GM20431 (cell line): ENCODE data around the gene FN1.

ENCODE experiments used
- in situ Hi-C: fragments of 300-500 bp; cut with MseI, MboI; formaldehyde crosslinking; loops from one replicate; pipeline ENCODE4 v1.15.0; 2020; ENCODE audit warnings: low sequenced_read_pairs; ENCODE audit not compliant: unreplicated experiment

The FN1 gene

DNA sequence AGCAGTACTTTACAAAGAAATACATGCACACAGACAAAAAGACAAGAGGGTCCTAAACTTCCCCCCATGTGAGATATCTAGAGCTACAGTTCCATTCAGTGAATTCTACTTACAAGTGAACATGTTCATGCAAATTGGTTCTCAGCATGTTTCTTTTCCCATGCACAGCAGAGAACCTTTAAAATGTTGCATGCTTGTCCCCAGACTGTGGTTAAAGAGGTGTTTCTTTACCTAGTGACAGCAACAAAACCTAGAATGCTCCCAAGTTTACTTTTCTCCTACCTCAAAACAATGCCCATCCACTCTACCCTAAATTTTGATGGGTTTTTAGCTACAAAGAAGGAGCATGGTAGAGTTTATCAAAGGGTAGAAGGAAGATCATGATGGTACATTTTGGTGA lies 43.7 kb downstream of the FN1 start:
- in situ Hi-C loops: no loop called here

DNA sequence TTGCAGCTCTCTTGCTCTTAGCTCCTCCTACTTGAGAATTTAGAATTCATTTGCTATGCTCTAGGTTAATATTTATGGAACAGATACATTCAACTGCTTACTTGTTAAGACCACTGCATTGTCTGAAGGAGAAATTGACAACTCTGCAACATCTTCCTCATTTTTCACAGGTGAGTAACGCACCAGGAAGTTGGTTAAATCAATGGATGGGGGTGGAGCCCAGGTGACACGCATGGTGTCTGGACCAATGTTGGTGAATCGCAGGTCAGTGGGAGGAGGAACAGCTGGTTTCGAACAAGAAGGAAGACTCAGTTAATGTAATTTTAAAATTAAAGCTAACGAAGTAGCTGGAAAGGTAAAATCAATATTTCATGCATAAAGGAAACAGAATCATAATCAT lies 44.3 kb downstream of the FN1 start:
- in situ Hi-C loops: no loop called here

DNA sequence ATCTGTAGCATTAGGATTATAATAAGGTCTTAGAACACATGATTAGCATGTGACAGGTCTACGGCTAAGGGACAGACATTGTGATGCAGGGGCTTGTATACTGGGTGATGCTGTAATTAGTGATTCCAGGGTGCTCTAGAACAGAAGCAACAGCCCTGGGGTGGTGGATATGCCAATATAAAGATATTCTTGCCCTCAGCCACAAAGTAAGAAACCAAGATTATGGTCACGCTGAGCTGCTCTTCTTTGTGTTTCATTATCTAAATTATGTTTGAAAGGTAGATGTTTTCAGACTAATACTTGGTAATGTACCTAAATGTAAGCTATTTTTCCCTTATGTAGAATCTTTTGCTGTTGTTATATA lies 45.3 kb downstream of the FN1 start:
- in situ Hi-C loops: no loop called here

DNA sequence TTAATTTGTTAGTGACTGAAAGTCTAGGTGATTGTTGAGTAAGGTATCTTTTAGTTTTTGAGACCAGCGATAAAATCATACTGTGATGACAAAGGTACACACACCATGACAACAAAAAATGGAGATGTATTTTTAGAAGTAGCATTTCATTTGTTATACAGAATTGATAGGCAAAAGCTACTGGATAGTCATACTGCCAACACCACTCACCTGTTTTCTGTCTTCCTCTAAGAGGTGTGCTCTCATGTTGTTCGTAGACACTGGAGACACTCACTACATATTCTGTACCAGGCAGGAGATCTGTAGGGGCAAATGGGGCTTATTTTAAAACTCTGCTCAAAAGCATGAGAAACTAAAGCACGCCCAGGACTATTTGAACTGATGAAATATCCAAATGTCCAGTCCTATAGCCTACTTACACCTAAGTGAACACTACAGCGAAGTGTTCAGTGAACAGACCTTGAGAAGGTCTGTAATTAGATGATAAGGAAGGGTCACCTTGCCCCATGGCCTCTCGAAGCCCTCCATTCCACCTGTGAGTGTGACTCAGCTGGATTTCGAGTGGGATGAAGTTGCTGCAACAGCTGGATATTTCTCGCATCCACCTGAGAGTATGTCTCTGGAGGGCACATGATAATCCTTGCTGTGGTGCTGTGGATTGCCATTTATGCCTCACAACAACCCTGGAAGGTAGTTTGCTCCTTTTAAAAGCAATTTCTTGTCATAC lies 47.7 kb downstream of the FN1 start:
- in situ Hi-C loops: no loop called here

DNA sequence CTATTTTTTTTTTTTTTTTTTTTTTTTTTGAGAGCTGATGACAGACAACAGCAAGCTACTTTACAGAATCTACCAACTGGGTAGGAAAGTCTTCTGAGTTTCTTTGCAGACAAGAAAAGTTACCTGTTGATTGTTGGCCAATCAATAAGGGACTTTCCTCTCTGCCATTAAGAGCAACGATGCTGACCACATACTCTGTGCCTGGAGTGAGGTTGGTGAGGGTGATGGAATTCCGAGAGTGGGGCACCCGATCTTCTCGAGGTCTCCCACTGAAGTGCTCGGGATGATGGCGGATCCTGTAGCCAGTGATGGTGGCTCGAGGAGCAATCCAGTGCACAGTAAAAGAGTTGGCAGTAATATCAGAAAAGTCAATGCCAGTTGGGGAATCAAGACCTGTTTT lies 49.3 kb downstream of the FN1 start:
- in situ Hi-C loops: no loop called here

DNA sequence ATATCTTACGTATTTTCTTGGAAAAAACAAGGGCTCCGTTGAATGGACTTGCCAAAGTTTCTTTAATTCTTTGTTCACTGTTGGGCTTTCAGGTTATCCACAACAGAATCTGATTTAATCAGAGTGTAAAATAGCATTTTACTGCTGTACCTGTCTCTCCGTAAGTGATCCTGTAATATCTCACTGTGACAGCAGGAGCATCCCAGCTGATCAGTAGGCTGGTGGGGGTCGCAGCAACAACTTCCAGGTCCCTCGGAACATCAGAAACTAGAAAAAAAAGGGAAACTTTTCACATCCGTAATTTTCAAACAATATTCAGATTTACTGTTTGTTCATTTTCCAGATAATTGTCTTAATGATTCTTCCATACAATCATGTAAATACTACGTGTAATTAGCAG lies 51.2 kb downstream of the FN1 start:
- in situ Hi-C loops: no loop called here

DNA sequence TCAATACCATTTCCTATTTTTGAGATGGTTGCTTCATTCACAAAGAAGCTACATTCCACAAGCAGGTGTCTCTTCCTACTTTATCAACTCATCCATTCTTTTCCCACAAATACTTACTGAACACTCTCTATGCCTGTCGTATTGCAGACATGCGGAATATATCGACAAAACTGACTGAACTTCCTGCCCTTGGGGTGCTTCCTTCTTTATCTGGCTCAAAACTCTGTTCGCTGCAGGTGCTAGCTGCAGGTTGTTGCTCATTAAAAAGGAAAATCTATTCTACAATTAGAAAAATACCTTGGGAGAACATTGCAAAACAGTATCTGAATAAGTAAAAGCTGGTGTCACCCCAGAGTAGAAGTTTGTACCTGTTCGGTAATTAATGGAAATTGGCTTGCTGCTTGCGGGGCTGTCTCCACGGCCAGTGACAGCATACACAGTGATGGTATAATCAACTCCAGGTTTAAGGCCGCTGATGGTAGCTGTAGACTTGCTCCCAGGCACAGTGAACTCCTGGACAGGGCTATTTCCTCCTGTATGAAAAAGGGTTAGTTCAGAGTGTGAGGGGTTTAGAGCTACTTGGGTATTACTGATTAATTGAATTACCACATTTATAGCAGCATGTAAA lies 52.1 kb downstream of the FN1 start:
- in situ Hi-C loops: no loop called here

DNA sequence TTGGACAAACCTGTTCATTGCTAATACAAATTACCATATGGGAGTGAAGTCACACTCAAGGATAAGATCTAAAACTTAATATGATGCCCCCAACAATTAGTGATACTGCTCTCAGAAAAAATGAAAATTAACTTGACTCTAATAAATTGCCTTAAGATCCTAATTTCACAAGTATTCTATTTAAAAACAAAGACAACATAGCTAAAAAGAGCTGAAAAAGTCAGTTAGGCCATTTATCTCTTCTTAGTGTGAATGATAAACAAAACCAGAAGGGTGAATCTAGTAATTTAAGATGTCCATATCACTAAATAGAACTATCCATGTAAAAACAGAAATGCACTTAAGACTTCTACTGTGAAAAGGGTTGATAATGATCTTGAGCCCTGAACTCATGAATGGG lies 53.4 kb downstream of the FN1 start:
- in situ Hi-C loops: no loop called here

DNA sequence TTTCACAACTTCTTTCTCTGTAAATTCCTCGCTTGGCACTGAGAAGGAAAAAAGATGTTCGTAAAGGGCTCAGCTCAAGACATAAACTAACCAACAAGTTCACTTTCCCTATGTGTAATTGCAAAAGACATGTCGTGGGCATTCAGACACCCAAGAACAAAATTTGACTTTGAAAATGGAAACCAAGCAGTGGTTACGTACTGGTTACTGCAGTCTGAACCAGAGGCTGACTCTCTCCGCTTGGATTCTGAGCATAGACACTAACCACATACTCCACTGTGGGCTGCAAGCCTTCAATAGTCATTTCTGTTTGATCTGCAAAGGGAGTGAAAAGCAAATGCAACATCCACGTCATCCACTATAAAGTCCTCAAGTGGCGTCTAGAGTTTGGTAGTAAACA lies 53.9 kb downstream of the FN1 start:
- in situ Hi-C loops: no loop called here

DNA sequence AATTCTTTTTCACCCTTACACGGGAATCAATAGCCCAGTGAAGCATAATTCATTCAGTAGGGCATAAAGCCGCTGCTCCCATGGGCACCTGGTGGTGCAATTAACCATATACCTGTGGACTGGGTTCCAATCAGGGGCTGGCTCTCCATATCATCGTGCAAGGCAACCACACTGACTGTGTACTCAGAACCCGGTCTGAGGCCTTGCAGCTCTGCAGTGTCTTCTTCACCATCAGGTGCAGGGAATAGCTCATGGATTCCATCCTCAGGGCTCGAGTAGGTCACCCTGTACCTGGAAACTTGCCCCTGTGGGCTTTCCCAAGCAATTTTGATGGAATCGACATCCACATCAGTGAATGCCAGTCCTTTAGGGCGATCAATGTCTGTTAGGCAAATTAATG lies 55.2 kb downstream of the FN1 start:
- in situ Hi-C loops: no loop called here

DNA sequence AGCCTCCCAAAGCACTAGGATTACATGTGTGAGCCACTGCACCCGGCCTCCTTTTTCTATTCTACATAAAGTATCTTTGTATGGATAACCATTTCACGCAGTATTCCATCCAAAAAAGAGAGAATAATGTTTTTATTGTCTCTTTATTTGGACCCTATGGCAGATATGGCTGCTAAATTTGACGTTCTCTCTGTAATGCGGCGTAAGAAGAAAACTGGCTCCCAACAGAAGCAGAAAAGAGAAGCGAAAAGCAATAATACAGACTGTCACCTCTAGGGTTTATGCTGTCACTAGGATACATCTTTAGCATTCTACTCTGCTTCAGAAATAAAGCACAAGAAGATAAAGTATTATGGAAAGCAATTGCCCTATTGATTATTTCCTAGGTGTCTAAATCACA lies 55.9 kb downstream of the FN1 start:
- in situ Hi-C loops: no loop called here

DNA sequence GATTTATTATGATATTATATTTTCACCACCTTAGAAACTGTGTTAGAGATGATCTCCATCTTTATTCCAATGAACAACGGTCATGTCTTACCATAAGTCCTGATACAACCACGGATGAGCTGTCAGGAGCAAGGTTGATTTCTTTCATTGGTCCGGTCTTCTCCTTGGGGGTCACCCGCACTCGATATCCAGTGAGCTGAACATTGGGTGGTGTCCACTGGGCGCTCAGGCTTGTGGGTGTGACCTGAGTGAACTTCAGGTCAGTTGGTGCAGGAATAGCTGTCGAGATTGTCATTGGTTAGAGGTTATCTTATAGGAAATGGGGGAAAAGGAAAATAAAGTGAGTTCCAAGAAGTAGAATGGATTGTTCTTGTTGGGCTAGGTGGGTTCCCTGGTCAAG lies 56.8 kb downstream of the FN1 start:
- in situ Hi-C loops: no loop called here

DNA sequence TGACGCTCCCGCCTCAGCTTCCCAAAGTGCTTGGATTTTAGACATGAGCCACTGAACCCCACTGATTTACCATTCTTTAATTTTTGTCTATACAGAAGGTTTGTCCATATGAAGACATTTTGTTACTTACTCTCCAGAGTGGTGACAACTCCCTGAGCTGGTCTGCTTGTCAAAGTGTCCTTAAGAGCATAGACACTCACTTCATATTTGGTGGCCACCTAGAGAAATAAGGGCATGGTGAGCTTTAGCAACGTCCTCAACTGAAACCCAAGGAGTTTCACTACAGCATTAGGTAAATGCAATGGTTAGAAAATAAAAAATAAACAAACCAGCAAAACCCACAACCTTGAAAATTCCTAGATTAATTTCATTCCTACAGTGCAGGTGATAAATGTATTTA lies 57.8 kb downstream of the FN1 start:
- in situ Hi-C loops: no loop called here

DNA sequence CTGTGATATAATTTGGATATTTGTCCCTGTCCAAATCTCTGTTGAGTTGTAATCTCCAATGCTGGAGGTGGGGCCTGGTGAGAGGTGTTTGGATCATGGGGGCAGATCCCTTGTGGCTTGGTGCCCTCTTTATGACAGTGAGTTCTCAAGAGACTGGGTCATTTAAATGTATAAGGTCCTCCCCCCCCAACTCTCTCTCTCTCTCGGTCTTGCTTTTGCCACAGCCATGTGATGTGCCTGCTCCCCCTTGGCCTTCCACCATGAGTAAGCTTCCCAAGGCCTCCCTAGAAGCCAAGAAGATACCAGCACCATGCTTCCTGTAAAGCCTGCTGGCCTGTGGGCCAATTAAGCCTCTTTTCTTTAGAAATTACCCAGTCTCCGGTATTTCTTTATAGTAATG lies 58.6 kb downstream of the FN1 start:
- in situ Hi-C loops: no loop called here

DNA sequence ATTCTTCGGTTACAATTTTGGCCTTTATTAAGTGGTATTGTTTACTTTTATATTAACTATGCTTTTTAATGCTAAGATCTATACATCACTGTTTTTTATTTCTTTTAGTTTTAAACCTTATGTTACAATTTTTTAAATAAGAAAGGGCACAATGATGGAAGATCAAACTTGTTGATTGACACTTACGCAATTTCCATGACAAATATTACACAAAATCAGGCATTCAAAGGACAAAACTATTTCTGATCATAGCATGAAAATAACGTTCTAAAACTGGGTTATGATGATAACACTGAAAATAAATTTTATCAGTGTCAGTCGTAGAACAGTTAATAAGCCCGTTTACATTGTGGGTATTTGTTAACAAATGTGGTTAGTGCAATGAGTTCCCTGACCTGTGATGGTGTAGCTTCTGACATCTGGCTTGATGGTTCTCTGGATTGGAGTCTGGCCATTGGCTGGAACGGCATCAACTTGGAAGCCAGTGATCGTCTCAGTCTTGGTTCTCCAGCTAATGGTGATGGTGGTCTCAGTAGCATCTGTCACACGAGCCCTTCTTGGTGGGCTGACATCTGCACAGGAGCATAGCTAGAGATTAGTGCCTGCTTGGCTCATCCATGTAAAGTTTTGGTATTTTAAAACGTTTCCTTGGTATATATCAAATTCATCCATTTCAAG lies 59.6 kb downstream of the FN1 start:
- in situ Hi-C loops: no loop called here

DNA sequence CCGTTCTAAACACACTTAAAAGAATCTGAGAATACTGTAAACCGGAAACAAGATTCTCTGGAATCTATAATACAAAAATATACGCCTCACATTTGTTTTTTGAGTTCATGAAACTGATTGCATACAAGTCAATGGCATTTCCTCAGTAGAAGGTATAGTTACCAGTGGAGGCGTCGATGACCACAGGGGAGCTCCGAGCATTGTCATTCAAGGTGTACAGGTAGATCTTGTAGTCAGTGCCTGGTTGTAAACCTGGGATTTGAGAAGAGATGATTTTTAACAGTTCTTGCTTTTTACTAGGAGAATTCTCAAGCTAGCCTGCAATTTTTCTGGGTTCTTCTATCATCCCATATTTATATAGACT lies 60.4 kb downstream of the FN1 start:
- in situ Hi-C loops: no loop called here

DNA sequence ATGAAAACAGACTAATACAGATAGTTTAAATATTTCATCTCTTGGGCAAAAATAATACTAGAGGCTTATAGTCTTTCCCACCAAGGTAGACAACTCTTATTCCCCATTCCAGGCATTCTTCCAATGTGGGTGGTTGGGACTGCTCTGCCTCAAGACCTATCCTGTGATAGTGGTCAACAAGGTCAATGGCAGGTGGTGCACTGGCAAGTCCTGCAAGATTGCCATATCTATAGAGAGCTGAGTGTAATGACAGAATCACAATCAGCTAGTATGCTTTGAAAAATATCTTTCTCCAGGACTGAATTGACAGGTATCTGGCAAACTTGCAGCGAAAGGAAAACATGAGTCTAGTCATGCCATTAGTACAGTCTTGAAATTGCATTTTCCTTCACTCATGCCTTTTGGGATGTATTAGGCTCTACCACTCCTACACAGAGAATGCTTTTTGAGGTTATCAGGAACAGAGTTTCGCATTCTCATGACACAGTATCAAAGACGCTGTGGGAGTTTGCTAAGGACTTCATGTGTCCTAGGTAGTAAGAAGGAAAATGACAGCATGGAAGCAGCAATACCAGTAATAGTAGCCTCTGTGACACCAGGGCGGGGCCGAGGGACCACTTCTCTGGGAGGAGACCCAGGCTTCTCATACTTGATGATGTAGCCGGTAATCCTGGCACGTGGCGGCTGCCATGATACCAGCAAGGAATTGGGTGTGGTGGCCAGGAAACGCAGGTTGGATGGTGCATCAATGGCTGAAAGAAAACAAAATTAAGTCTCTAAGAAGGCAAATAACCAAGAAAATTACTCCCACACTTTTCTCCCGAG lies 61.0 kb downstream of the FN1 start:
- in situ Hi-C loops: no loop called here

DNA sequence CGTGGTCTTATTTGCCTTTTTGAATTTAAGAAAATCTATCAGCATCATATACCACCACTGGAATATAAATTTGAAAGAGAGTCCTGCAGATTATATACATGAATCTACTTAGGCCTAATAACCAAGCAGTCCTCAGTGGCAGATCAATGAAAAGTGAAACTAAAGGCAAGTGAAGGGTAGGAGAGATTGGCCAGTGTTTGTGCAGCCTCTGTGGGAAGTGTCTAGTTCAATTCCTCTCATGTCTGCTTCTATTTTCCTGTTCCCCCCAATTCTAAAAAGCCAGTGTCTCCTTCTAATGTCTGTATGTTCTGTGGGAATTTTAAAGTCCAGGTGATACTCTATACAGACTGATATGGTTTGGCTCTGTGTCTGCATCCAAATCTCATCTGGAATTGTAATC lies 61.9 kb downstream of the FN1 start:
- in situ Hi-C loops: no loop called here

DNA sequence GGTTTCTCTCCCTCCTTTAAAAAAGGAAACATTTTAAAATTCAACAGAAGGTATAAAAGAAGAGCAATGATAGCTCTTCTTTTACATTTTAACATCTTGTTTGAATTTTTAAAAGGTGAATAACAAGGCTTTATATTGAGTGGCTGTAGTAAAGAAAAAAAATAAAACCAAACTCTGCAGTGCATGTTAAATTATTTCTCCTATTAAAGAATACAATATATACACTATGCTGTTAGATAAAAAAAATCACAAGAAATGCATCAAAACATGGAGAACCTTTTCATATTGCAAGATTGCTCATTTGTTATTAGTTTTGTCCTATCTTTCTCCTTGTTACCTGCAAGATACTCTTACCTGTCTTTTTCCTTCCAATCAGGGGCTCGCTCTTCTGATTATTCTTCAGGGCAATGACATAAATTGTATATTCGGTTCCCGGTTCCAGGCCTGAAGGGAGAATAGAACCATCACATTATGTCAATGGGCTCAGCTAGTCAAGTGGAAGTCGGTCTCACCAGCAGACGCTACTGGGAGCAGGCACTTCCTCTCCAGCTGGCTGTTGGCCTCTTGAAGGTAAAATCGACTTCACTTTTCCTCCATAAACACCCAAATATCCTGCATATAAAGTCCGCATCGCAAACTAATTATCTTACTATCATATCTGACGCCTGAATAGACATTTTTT lies 62.8 kb downstream of the FN1 start:
- in situ Hi-C loops: no loop called here
